HG03135 (cell line): ENCODE measurements around the gene MYH14.
"Not testable (repeated sequence)": the region's sequence is repeated elsewhere in the genome, so short reads cannot be mapped to it uniquely, and the experiment has no call there.

Experiments
- ATAC-seq: cut with Tn5 transposase; IDR thresholded peaks from one replicate; pipeline ENCODE4 v1.9.1; 2021; ENCODE audit warnings: mild to moderate bottlenecking, moderate library complexity; ENCODE audit not compliant: unreplicated experiment

The MYH14 gene

DNA sequence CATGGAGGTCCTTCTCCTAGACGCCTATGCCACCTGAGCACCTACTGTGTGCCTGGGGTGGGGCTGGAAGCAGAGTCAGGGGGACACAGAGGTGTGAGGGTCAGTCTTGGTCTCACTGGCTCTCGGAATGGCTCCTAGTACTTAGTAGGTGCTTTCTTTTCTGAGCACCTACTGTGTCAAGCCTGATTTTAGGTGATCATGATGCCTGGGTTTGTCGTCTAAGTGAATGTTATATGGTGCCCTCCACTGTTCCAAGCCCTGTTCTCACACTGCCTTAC lies 20.0 kb downstream of the MYH14 start:
- ATAC-seq, result no peak

DNA sequence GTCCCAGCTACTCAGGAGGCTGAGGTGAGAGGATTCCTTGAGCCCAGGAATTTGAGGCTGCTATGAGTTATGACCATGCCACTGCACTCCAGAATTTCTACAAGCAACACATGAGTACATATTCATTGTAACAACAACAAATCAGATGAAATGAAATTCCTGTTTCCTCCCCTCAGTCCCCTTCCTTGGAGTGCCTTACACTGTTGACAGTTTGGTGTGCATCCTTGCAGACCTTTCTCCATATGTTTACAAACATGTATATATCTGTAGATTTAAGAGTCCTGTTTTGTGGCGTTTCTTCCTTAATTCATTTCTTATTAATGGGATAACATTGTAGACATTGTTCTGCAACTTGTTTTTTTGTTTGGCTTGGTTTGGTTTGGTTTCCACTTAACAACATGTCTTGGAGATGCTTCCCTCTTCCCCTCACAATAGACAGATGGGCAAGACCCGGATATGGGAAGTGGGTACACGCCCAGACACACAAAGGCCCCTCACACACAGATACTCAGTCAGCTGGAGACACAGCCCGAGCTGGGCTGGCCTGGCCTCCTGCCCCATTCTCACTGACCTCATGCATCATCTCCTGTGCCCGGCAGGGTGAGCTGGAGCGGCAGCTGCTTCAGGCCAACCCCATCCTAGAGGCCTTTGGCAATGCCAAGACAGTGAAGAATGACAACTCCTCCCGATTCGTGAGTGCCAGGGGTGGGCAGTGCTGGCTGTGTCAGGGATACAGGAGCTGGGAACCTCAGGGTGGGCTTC lies 21.7 kb downstream of the MYH14 start:
- ATAC-seq, result no peak

DNA sequence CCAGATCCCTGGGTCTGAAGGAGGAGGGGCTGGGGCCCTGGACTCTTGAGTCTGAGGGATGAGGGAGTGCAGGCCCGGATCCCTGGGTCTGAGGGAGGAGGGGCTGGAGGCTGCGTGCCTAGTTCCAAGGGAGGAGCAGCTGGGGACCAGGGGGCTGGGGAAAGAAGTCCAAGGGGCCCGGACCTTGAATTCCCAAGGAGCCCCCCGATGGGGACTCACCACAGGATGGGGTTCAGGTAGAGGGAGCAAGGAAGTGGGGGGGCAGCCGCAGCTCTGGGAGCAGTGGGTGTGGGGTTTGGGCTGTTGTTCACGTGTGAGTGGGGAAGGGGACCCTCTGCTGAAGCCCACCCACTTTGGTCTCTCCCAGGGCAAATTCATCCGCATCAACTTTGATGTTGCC lies 23.1 kb downstream of the MYH14 start:
- no peak for ATAC-seq

DNA sequence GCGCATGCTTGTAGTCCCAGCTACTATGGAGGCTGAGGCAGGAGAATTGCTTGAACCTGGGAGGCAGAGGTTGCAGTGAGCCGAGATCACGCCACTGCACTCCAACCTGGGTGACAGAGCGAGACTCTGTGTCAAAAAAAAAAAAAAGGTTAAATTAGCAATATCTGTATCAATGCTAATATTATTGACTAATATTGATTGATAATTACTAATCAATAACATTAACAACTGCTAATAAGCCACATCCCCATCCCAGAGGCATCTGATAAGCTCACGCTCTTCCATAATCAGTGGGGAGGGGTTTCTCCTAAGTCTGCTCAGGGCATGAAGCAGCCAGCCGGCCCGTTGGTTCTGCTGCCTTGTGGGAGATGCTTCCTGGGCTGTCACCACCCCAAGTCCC lies 24.7 kb downstream of the MYH14 start:
- ATAC-seq, result not testable (repeated sequence)

DNA sequence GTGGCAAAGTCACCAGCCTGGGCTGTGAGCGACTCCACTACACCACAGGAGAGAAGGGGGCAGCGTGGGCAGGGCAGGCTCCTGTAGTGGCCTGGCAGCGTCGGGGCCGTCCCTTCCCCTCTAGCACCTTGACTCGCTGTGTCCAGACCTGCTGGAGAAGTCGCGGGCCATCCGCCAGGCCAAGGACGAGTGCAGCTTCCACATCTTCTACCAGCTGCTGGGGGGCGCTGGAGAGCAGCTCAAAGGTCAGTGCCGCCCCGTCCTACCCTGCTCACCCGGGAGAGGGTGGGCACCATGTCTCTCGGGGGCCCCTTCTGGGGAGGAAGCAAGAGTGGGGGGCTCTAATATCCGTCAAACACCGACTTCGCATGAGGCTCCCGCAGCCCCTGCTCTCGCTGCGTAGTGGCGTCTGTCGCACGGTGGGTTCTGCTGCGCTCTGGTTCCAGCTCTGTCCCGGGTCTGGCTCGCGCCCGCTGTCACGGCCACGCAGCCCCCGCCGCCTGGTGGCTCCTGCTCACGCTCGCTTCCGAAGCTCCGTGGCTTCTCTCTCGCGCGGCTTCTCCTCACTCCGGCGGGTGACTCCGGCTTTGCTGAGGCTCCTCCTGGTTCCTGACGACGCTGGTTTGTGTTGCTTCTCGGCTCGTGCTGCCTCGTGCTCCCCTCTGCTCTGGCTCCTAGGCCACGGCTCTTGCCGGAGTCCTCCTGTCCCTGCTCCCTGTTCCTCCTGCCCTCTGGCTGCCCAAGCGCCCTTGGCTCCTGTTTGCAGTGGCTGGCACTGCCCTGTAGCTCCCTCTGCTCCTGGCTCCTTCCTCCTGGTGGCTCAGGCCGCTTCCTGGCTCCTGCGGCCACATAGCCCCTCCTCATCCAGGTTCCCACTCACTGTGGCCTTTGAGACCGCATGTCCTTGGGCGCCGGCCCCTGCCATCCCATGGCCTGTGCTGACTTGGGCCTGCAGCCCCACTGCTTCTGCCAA lies 27.2 kb downstream of the MYH14 start:
- no peak for ATAC-seq

DNA sequence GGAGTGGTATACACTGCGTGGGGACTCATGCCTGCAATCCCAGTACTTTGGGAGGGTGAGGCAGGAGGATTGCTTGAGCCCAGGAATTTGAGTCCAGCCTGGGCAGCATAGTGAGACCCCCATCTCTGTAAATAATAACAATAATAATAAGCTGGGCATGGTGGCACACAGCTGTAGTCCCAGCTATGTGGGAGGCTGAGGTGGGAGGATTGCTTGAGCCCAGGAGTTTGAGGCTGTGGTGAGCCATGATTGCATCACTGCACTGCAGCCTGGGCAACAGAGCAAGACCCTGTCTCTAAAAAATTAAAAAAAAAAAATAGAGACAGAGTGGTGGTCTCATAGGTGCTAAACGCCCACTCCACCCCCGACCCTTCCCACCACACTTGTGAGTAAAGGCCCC lies 28.0 kb downstream of the MYH14 start:
- not testable (repeated sequence) for ATAC-seq

DNA sequence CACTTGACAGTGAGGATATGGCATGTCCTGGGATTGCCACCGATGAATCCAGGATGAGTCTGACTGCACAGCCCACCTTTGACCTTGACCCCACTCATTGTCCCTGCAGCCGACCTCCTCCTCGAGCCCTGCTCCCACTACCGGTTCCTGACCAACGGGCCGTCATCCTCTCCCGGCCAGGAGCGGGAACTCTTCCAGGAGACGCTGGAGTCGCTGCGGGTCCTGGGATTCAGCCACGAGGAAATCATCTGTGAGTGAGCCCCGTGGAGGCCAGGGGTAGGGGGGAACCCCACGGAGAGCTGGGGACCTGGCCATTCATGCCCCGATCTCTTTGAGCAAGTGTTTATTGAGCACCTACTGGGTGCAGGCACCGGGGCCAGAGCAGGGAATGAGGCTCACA lies 28.4 kb downstream of the MYH14 start:
- ATAC-seq, result no peak

DNA sequence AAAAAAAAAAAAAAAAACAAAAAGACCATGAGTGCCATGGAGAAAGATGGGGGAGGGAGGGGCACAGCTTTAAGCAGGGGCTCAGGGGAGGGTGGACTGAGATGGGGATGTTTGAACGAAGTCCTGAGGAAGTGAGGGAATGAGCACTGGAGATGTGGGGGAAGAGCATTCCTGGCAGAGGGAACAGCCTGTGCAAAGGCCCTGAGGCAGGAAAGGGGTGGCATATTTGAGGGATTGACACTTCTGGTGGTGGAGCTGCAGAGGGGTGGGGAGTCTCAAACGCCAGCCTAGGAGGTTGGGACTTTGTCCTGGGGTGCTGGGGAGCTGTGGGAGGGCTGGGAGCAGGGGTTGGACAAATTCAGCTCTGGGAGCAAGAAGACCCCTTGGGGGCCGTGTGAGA lies 29.2 kb downstream of the MYH14 start:
- ATAC-seq, result no peak

DNA sequence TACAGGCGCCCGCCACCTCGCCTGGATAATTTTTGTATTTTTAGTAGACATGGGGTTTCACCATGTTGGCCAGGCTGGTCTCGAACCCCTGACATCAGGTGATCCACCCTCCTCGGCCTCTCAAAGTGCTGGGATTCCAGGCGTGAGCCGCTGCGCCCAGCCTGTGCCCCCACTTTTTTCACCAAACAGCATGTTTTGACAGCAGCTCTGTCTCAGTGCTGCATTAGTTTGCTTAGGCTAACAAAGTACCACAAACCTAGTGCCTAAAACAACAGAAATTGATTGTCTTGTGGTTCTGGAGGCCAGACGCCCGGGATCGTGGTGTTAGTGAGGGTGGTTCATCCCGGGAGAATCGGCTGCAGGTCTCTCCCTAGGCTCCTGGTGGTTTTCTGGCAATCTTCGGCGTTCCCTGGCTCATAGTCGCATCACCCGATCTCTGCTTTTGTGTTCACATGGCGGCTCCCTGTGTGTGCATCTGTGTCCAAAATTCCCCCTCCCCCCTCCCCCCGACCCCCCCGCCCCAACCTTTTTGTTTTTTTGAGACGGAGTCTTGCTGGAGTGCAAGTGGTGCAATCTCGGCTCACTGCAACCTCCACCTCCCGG lies 30.0 kb downstream of the MYH14 start:
- no peak for ATAC-seq

DNA sequence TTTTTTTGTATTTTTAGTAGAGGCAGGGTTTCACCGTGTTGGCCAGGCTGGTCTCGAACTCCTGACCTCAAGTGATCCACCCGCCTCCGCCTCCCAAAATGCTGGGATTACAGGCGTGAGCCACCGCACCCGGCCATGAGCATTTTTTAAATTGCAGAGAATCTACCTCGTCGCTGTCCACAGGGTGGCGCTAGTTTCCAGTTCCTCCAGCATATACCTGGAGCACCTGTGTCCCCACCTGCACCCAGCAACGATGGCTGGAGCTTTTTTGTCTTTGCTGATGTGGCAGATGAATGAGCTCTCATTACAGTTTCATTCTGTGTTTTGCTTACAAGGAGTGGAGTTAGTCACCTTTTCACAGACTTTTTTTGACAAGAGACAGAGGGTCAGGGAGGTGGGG lies 34.1 kb downstream of the MYH14 start:
- ATAC-seq, result not testable (repeated sequence)

DNA sequence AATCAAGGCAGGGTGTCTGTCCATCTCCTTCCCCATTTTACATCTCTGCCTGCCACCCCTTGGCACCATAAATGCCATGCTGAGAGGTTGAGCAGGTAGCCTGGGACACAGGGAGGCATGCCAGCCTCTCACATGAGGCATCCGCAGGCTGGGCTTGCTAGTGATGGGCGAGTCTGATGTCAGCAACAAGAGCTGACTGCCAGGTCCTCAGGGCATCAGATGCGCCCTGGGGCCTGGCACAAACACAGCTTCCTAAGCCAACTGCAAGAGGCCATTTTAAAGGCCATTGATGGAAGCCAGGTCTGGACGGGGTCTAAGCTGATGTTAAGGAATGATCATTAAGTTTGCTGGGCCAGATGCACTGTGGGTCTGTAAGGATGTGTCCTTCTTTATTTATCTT lies 34.6 kb downstream of the MYH14 start:
- ATAC-seq, result no peak

DNA sequence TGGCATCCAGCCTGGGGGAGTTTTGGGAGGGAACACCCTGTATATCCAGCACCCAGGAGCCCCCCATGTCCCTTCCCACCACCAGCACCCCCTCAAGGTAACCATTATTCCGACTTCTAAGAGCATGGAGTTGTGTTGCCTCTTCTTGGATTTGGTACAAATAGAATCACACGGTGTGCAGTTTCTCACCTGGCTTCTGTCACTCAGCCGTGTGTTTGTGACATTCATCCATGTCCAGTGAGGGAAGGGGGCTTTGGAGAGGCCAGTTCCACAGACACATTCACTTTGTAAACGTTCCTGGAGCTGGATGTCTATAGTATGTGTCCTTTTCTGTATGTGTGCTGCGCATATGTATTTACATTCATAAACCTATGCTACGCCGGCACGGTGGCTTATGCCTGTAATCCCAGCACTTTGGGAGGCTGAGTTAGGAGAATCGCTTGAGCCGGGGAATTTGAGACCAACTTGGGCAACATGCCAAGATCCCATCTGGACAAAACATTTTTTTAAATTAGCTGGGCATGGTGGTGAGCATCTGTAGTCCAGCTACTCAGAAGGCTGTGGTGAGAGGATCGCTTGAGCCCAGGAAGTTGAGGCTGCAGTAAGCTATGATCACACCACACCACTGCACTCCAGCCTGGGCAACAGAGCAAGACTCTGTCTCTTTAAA lies 36.6 kb downstream of the MYH14 start:
- ATAC-seq, result no peak

DNA sequence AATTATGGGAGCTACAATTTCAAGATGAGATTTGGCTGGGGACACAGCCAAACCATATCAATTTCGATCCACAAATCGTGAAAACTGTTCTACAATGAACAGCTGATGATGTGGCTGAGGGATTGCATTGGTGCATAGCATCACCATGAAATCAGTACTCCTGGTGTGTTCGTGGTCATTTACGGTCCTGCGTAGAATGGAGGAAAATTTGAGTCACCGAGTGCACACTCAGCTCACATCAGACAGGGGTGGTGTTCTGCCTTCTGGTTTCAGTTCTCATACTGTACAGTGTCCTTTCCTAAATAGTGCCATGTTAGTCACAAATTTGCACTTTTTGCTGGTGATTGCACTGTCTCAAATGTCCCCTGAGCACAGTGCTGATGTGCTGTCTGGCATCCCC lies 39.2 kb downstream of the MYH14 start:
- no peak for ATAC-seq

DNA sequence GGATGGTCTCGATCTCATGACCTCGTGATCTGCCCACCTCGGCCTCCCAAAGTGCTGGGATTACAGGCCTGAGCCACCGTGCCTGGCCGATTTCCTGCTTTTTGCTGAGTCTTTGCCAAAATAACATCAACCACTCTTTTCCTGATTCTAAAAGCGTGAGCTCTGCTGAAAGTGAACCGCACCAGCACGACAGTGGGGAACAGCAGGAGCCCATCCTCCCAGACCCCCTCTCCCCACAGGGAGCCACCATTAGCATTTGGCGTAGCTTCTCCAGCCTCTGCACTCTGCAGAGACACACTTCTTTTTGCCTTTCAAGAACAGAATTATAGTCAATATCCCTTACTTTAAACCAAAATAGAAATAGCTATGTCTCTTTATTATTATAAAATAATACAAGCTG lies 41.3 kb downstream of the MYH14 start:
- no peak for ATAC-seq

DNA sequence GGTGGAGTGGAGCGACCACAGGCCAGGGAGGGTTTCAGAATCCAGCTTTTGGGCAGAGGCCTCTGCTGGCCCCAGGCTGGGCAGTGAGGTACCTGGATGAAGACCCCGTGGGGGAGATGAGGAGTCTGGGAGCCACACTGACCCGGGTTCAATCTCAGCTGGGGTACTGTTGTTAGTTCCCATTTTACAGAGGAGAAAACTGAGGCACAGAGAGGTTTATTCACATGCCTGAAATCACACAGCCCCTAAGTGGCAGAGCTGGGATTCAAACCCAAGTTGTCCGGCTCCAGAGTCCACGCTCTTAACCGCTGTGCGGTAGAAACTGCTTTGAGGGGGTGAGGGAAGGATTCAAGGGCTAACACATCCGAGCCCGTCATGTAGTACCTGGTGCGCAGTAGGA lies 45.0 kb downstream of the MYH14 start:
- no peak for ATAC-seq

DNA sequence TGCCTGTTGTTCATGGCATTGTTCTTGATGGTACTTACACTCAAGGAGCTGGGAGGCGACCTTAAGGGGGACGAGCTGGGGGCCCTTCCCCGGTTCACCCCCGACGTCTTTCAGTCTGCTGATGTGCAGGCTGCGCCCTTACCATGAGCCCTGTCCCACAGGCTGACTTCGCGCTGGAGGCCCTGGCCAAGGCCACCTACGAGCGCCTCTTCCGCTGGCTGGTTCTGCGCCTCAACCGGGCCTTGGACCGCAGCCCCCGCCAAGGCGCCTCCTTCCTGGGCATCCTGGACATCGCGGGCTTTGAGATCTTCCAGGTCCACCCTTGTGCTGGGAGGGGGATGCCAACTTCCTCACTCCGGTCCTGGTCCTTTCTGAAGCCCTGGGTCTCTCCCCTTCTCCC lies 45.4 kb downstream of the MYH14 start:
- no peak for ATAC-seq

DNA sequence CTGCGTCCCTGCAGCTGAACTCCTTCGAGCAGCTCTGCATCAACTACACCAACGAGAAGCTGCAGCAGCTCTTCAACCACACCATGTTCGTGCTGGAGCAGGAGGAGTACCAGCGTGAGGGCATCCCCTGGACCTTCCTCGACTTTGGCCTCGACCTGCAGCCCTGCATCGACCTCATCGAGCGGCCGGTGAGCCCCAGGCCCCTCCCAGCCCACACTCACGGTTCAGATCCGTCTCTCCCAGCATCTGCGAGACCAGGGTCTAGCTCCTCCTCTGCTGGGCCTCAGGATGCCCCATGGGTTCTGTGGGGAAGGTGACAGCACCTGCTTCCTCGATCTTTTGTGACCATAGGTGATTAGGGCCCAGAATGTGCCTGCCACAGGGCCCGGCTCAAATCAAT lies 46.2 kb downstream of the MYH14 start:
- no peak for ATAC-seq

DNA sequence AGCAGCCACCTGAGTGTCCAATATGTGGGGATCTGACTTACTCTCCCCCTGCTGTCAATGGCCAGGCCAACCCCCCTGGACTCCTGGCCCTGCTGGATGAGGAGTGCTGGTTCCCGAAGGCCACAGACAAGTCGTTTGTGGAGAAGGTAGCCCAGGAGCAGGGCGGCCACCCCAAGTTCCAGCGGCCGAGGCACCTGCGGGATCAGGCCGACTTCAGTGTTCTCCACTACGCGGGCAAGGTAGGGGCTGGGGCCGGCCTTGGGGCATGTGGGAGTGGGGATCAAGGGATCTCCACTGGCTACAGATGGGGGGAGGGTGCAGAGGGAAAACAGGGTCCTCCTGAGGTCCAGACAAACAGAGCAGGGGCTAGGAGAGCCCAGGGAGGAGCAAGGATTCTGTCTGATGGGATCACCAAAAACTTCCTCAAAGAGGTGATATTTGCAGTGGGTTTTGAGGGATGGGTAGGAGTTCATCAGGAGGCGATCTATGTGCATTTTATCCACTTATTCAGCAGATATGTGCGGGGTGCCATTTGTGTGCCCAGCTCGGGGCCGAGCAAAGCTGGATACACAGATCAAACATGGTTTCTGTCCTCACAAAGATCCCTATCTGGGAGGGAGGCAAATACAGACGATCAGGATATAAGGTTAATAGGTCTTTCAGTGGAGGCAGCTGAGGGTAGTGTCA lies 47.2 kb downstream of the MYH14 start:
- ATAC-seq, result no peak

DNA sequence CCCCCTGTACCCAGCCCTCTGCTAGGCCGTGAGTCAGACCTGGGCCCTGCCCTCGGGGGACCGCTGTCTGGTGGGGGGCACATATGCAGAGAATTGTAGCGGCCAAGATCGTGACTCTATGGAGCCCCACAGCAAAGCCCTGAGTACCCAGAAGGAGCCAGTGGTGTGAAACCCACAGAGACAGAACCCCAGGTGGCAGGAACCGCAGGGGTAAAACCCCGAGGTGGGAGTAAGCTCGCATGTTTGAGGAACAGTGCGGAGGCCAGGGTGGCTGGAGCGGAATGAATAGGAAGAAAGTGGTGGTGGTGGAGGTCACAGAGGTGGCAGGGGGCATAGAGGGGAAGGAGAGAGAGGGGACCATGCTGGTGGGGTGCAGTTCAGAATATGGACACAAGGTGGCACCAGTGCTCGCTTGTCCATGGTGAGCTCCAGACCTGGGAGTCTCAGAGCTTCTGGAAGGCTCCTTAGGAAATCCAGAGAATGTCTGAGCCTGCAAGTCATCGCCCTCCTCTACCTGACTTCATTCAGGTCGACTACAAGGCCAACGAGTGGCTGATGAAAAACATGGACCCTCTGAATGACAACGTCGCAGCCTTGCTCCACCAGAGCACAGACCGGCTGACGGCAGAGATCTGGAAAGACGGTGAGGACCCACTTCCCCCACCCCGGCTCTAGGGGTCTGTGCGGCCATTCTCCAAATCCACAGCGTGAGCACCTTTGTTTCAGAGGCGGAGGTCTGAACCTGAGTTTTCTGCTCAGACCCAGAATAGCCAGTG lies 48.9 kb downstream of the MYH14 start:
- no peak for ATAC-seq

DNA sequence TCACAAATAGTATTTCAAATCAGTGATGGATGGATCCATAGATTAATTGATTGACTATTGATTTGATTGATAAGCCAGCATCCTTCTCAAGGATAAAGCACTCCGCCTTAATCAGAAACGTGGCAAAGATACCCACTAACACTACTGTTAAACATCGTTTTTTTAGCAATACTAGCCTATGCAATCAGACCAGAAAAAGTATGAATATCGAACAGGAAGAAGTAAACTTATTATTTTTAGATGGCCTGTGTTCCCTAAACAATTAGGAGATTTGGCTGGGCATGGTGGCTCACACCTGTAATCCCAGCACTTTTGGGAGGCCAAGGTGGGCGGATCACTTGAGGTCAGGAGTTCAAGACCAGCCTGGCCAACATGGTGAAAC lies 49.5 kb downstream of the MYH14 start:
- no peak for ATAC-seq
